ENCODE data around the gene ADAMTS14.

GRCh38 chr10:70673929-70674559 is 1.7 kb downstream of the ADAMTS14 start:
- TF ChIP-seq CTCF (IDR thresholded peaks at IDR 0.05) (no peak), POLR2A (IDR thresholded peaks at IDR 0.05) (no peak)

Data from body of pancreas (tissue), 4 donors.